ENCODE measurements around the gene CNIH2. TPM values are rescaled to one million over a fixed set of nuclear protein-coding genes. Genes with fewer than 3 reads are reported as not detected.
"Not testable (repeated sequence)": the region's sequence is repeated elsewhere in the genome, so short reads cannot be mapped to it uniquely, and the experiment has no call there.

CNIH2 gene
- total RNA-seq, 2 donors from 2014 or later, result 3.6 TPM; not detected in 1

GRCh38 chr11:66243782-66244535, 34.0 kb upstream of the CNIH2 start:
- peaks cover 0 to 4% of the 10 kb centered on the region in 2 donors for H3K36me3 ChIP-seq
- no peak overlapping the region for H3K27ac ChIP-seq
- H3K27me3 ChIP-seq (replicated peaks; ENCODE audit: insufficient read depth), result no peaks in the 10 kb centered on the region
- no peaks in the 10 kb centered on the region for H3K4me1 ChIP-seq (replicated peaks)
- no peak for DNase-seq (ENCODE audit: low spot score)
- WGBS, result 67% methylated on average over 13 of the region's 13 CpGs
- intact Hi-C loops (cut with DNase I), result no loop called here
- TF ChIP-seq CTCF (IDR thresholded peaks at IDR 0.05) (no peak), POLR2AphosphoS5 (IDR thresholded peaks at IDR 0.05) (no peak), POLR2A (IDR thresholded peaks at IDR 0.05) (no peak)
- H3K9me3 ChIP-seq, result no peaks in the 10 kb centered on the region
- H3K4me3 ChIP-seq, result no peak overlapping the region

GRCh38 chr11:66247295-66247694, 30.7 kb upstream of the CNIH2 start:
- H3K9me3 ChIP-seq, result no peaks in the 10 kb centered on the region
- no peak for TF ChIP-seq POLR2AphosphoS5 (IDR thresholded peaks at IDR 0.05)
- no peak for TF ChIP-seq CTCF (IDR thresholded peaks at IDR 0.05)
- intact Hi-C loops (cut with DNase I), result no loop called here
- H3K4me1 ChIP-seq (replicated peaks), result no peaks in the 10 kb centered on the region
- no peak for DNase-seq (ENCODE audit: low spot score)
- H3K27ac ChIP-seq, result no peak overlapping the region
- H3K36me3 ChIP-seq, result no peaks in the 10 kb centered on the region
- no peaks in the 10 kb centered on the region for H3K27me3 ChIP-seq (replicated peaks; ENCODE audit: insufficient read depth)
- no peak overlapping the region for H3K4me3 ChIP-seq
- 90% methylated on average over 4 of the region's 4 CpGs for WGBS

DNA sequence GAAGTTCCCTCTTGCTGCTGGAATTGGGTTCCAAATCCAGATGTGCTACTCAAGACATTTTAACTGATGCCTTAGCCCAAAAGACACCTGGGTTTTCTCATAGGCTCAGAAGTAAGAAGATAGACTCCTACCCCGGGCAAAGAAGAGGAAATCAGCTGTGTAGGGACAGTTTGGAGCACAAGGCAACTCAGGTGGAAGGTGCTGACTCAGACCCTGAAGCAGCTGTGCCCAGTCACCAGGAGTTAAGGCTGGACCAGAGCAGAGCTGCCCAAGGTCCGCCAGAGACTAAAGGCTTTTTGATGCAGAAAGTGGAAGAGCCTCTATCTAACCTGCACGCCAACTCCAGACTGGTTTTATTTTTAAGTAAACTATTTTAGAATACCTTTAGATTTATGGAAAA, 30.2 kb upstream of the CNIH2 start:
- Histone ChIP-seq H3K4me3 (no peak overlapping the region), H3K36me3 (no peaks in the 10 kb centered on the region), H3K4me1 (replicated peaks) (no peaks in the 10 kb centered on the region), H3K9me3 (no peaks in the 10 kb centered on the region), H3K27ac (no peak overlapping the region), H3K27me3 (replicated peaks; ENCODE audit: insufficient read depth) (no peaks in the 10 kb centered on the region)
- TF ChIP-seq POLR2AphosphoS5 (IDR thresholded peaks at IDR 0.05) (no peak), POLR2A (IDR thresholded peaks at IDR 0.05) (no peak), CTCF (IDR thresholded peaks at IDR 0.05) (no peak)
- intact Hi-C loops (cut with DNase I), result no loop called here
- WGBS, result 87% methylated on average over 3 of the region's 3 CpGs
- DNase-seq (ENCODE audit: low spot score), result no peak

- 92% methylated on average over 6 of the region's 6 CpGs for WGBS
- no peak overlapping the region for H3K27ac ChIP-seq
- H3K9me3 ChIP-seq, result no peaks in the 10 kb centered on the region
- no peaks in the 10 kb centered on the region for H3K27me3 ChIP-seq (replicated peaks; ENCODE audit: insufficient read depth)
- H3K4me1 ChIP-seq (replicated peaks), result no peaks in the 10 kb centered on the region
- H3K4me3 ChIP-seq, result no peak overlapping the region
- intact Hi-C loops (cut with DNase I), result no loop called here
- no peak for TF ChIP-seq CTCF (IDR thresholded peaks at IDR 0.05)
- TF ChIP-seq POLR2AphosphoS5 (IDR thresholded peaks at IDR 0.05), result no peak
- no peak for DNase-seq (ENCODE audit: low spot score)
- no peaks in the 10 kb centered on the region for H3K36me3 ChIP-seq
Measured at GRCh38 chr11:66248903-66249302, 29.1 kb upstream of the CNIH2 start.

GRCh38 chr11:66251809-66252208, 26.2 kb upstream of the CNIH2 start:
- intact Hi-C loops (cut with DNase I), result no loop called here
- H3K27me3 ChIP-seq (replicated peaks; ENCODE audit: insufficient read depth), result no peaks in the 10 kb centered on the region
- no peak for DNase-seq (ENCODE audit: low spot score)
- H3K4me3 ChIP-seq, result no peak overlapping the region
- WGBS, result 64% methylated on average over 7 of the region's 7 CpGs
- TF ChIP-seq CTCF (IDR thresholded peaks at IDR 0.05) (no peak), POLR2AphosphoS5 (IDR thresholded peaks at IDR 0.05) (no peak), POLR2A (IDR thresholded peaks at IDR 0.05) (no peak)
- H3K27ac ChIP-seq, result no peak overlapping the region
- H3K4me1 ChIP-seq (replicated peaks), result no peaks in the 10 kb centered on the region
- H3K36me3 ChIP-seq, result no peaks in the 10 kb centered on the region
- H3K9me3 ChIP-seq, result no peaks in the 10 kb centered on the region

GRCh38 chr11:66253081-66253480, 24.9 kb upstream of the CNIH2 start:
- H3K4me1 ChIP-seq (replicated peaks); H3K9me3 ChIP-seq; H3K4me3 ChIP-seq; H3K36me3 ChIP-seq; H3K27me3 ChIP-seq (replicated peaks; ENCODE audit: insufficient read depth); DNase-seq (ENCODE audit: low spot score); intact Hi-C loops (cut with DNase I); H3K27ac ChIP-seq: not testable (repeated sequence)
- 74% methylated on average over 6 of the region's 6 CpGs for WGBS

Data from prostate gland (tissue), 2 donors.